KMS-11 (cell line): ENCODE results near the gene ODAD4.

Source experiments
- H2AFZ ChIP-seq: fragments of 200-600 bp; sonication (generic); 2 replicates; pipeline ENCODE4 v1.6.1; 2016; ENCODE audit warnings: antibody characterized with exemption, mixed run types, low read depth
- H3K27ac ChIP-seq: fragments of 200-600 bp; sonication (generic); 2 replicates; pipeline ENCODE4 v1.6.1; 2016; ENCODE audit warnings: mild to moderate bottlenecking, mixed run types
- H3K27me3 ChIP-seq: fragments of 200-600 bp; sonication (generic); 2 replicates; pipeline ENCODE4 v1.6.1; 2017; ENCODE audit warnings: mild to moderate bottlenecking, low read depth, mixed run types, moderate library complexity; ENCODE audit not compliant: insufficient read depth
- H3K36me3 ChIP-seq: fragments of 200-600 bp; sonication (generic); 2 replicates; pipeline ENCODE4 v1.6.1; 2017; ENCODE audit warnings: mild to moderate bottlenecking, mixed run types; ENCODE audit not compliant: insufficient read depth
- H3K4me1 ChIP-seq: fragments of 200-600 bp; sonication (generic); 2 replicates; pipeline ENCODE4 v1.6.1; 2016; ENCODE audit warnings: mild to moderate bottlenecking, low read depth, mixed run types; ENCODE audit not compliant: poor library complexity, severe bottlenecking
- H3K4me2 ChIP-seq: fragments of 200-600 bp; sonication (generic); 2 replicates; pipeline ENCODE4 v1.7.0; 2016; ENCODE audit warnings: mild to moderate bottlenecking, mixed run types
- H3K4me3 ChIP-seq: fragments of 200-600 bp; sonication (generic); IDR thresholded peaks from 2 replicates; pipeline ENCODE4 v1.6.1; 2017; ENCODE audit warnings: low read depth, low read length, mixed read lengths; ENCODE audit not compliant: insufficient read depth
- H3K79me2 ChIP-seq: fragments of 200-600 bp; sonication (generic); 2 replicates; pipeline ENCODE4 v1.6.1; 2016; ENCODE audit warnings: low read depth, mixed run types; ENCODE audit not compliant: insufficient read depth
- H3K9ac ChIP-seq: fragments of 200-600 bp; sonication (generic); 2 replicates; pipeline ENCODE4 v1.6.1; 2016; ENCODE audit warnings: mild to moderate bottlenecking, mixed run types
- H4K20me1 ChIP-seq: fragments of 200-600 bp; sonication (generic); 2 replicates; pipeline ENCODE4 v1.6.1; 2016; ENCODE audit warnings: mild to moderate bottlenecking, mixed run types; ENCODE audit not compliant: insufficient read depth
- CTCF ChIP-seq: fragments of 200-600 bp; sonication (generic); conservative IDR thresholded peaks from 2 replicates; pipeline ENCODE4 v1.6.1; 2017; ENCODE audit warnings: low read depth, mild to moderate bottlenecking, antibody characterized with exemption, low read length, moderate library complexity, mixed read lengths

Gene ODAD4

GRCh38 chr17:41905172-41905571 lies 25.2 kb upstream of the ODAD4 start:
- H3K9ac ChIP-seq: no peak overlapping the region
- no peaks in the 10 kb centered on the region for H3K4me1 ChIP-seq
- no peak overlapping the region for H3K4me2 ChIP-seq
- H3K36me3 ChIP-seq: peaks cover 14% of the 10 kb centered on the region; the same call in 1 of the 2 replicates
- no peaks in the 10 kb centered on the region for H3K27me3 ChIP-seq
- H2AFZ ChIP-seq: no peak overlapping the region
- no peaks in the 10 kb centered on the region; the same call in 1 of the 2 replicates for H3K79me2 ChIP-seq
- H4K20me1 ChIP-seq: no peaks in the 10 kb centered on the region
- no peak for TF ChIP-seq CTCF
- H3K27ac ChIP-seq: no peak overlapping the region
- H3K4me3 ChIP-seq: no peak overlapping the region

- Histone ChIP-seq H3K27ac (no peak overlapping the region), H3K79me2 (peaks cover 5% of the 10 kb centered on the region; the same call in 1 of the 2 replicates), H3K36me3 (peaks cover 22% of the 10 kb centered on the region; the same call in 1 of the 2 replicates), H3K4me1 (no peaks in the 10 kb centered on the region), H3K4me3 (no peak overlapping the region), H2AFZ (no peak overlapping the region), H3K4me2 (no peak overlapping the region), H3K27me3 (no peaks in the 10 kb centered on the region), H4K20me1 (no peaks in the 10 kb centered on the region), H3K9ac (no peak overlapping the region)
- TF ChIP-seq CTCF: no peak
These were observed 23.8 kb upstream of the ODAD4 start for GRCh38 chr17:41906465-41907184.

GRCh38 chr17:41907185-41907556 lies 23.2 kb upstream of the ODAD4 start:
- H3K9ac ChIP-seq: no peak overlapping the region

More at GRCh38 chr17:41907185-41907556, 23.2 kb upstream of the ODAD4 start:
- peaks cover 24% of the 10 kb centered on the region; the same call in 1 of the 2 replicates for H3K36me3 ChIP-seq
- TF ChIP-seq CTCF: no peak
- no peaks in the 10 kb centered on the region for H4K20me1 ChIP-seq
- no peaks in the 10 kb centered on the region for H3K27me3 ChIP-seq
- H2AFZ ChIP-seq: no peak overlapping the region
- H3K4me1 ChIP-seq: no peaks in the 10 kb centered on the region
- peaks cover 7% of the 10 kb centered on the region; the same call in 1 of the 2 replicates for H3K79me2 ChIP-seq
- H3K4me2 ChIP-seq: no peak overlapping the region
- H3K4me3 ChIP-seq: no peak overlapping the region
- no peak overlapping the region for H3K27ac ChIP-seq
